Ascending aorta (tissue), 2 donors: Measurements from ENCODE around the gene RECQL5. TPM values are rescaled to one million over a fixed set of nuclear protein-coding genes. Genes with fewer than 3 reads are reported as not detected.
A peak's percentile ranks its signal among the peaks of the same experiment; 100 is the strongest.

Experiments
- DNase-seq, 2 donors: peaks; one replicate each; pipeline ENCODE4 v3.0.0-alpha.2; 2019; ENCODE audit warnings: low spot score in 2 of 2
- H3K27ac ChIP-seq, 2 donors: fragments of 200-600 bp; sonication (generic); one replicate each; pipeline ENCODE4 v1.5.1; 2016 to 2017; ENCODE audit warnings: mild to moderate bottlenecking in 1 of 2
- H3K27me3 ChIP-seq: fragments of 200-600 bp; sonication (generic); one replicate; pipeline ENCODE4 v1.5.1; 2017
- H3K36me3 ChIP-seq, 2 donors: fragments of 200-600 bp; sonication (generic); one replicate each; pipeline ENCODE4 v1.5.1; 2016
- H3K4me1 ChIP-seq, 2 donors: fragments of 200-600 bp; sonication (generic); one replicate each; pipeline ENCODE4 v1.5.1; 2016 to 2017; ENCODE audit warnings: mild to moderate bottlenecking in 1 of 2
- H3K4me3 ChIP-seq, 2 donors: fragments of 200-600 bp; sonication (generic); one replicate each; pipeline ENCODE4 v1.5.1; 2016 to 2017; ENCODE audit warnings: mild to moderate bottlenecking in 1 of 2
- H3K9me3 ChIP-seq, 2 donors: fragments of 200-600 bp; sonication (generic); one replicate each; pipeline ENCODE4 v1.5.1; 2016
- intact Hi-C: fragments of 100-400 bp; cut with DNase I; formaldehyde crosslinking; loops from one replicate; pipeline ENCODE4 v1.15.1; 2023
- total RNA-seq: library from RNA; depleted of rRNA; stranded (reverse); fragments of >200 nt; gene quantifications from one replicate; pipeline ENCODE4 v1.1.0, GENCODE V29; 2016
- TF ChIP-seq, protein P1 (sequence below), 3 experiments: fragments of 200-600 bp in 2 of 3; fragments of 450-650 bp in 1 of 3; sonication (generic) in 2 of 3; IDR thresholded peaks; one replicate each; pipeline ENCODE4 v1.5.1; 2016 to 2019; ENCODE audit warnings: antibody characterized with exemption in 3 of 3, mild to moderate bottlenecking in 1 of 3, moderate library complexity in 1 of 3

Gene RECQL5
- total RNA-seq, 1 donor from 2014 or later = 7.6 TPM

- Histone ChIP-seq H3K27ac (no peak overlapping the region), H3K4me3 (no peak overlapping the region), H3K36me3 (peaks cover 32 to 34% of the 10 kb centered on the region in 2 donors), H3K9me3 (no peaks in the 10 kb centered on the region), H3K27me3 (no peaks in the 10 kb centered on the region), H3K4me1 (peaks cover 5 to 8% of the 10 kb centered on the region in 2 donors)
- intact Hi-C loops = loop anchor here (10.0 kb wide), 1 partner anchor 213 kb away; the partner anchor contains the start of gene TRIM47
- DNase-seq = no peak
- TF ChIP-seq, protein P1, sequence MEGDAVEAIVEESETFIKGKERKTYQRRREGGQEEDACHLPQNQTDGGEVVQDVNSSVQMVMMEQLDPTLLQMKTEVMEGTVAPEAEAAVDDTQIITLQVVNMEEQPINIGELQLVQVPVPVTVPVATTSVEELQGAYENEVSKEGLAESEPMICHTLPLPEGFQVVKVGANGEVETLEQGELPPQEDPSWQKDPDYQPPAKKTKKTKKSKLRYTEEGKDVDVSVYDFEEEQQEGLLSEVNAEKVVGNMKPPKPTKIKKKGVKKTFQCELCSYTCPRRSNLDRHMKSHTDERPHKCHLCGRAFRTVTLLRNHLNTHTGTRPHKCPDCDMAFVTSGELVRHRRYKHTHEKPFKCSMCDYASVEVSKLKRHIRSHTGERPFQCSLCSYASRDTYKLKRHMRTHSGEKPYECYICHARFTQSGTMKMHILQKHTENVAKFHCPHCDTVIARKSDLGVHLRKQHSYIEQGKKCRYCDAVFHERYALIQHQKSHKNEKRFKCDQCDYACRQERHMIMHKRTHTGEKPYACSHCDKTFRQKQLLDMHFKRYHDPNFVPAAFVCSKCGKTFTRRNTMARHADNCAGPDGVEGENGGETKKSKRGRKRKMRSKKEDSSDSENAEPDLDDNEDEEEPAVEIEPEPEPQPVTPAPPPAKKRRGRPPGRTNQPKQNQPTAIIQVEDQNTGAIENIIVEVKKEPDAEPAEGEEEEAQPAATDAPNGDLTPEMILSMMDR (IDR thresholded peaks at IDR 0.05) = no peak
These were observed 5.4 kb downstream of the RECQL5 start for GRCh38 chr17:75661531-75661930.

DNA sequence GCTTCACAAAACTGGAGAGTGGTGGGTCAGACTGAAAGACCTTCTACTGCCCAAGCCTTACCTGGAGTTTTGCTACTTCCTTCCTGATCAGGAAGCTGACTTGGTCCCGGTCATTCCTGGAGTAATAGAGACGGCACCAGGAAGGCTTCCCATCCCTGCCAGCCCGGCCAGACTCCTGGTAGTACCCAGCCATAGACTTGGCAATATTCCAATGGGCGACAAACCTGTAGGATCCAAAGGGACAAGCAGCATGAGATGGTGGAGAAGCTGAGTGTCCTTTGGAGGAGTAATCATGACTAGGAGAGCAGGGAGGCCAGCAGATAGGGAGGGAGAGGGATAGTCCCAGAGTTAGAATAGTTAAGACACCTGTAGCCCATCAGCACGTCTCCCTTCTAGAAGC is 8.7 kb downstream of the RECQL5 start:
- H3K36me3 ChIP-seq = peaks cover 32 to 41% of the 10 kb centered on the region in 2 donors
- no peak overlapping the region for H3K4me3 ChIP-seq
- no peaks in the 10 kb centered on the region for H3K4me1 ChIP-seq
- DNase-seq = no peak
- TF ChIP-seq, protein P1 (IDR thresholded peaks at IDR 0.05) = no peak
- intact Hi-C loops = no loop called here
- H3K27ac ChIP-seq = no peak overlapping the region
- H3K27me3 ChIP-seq = no peaks in the 10 kb centered on the region
- no peaks in the 10 kb centered on the region for H3K9me3 ChIP-seq

DNA sequence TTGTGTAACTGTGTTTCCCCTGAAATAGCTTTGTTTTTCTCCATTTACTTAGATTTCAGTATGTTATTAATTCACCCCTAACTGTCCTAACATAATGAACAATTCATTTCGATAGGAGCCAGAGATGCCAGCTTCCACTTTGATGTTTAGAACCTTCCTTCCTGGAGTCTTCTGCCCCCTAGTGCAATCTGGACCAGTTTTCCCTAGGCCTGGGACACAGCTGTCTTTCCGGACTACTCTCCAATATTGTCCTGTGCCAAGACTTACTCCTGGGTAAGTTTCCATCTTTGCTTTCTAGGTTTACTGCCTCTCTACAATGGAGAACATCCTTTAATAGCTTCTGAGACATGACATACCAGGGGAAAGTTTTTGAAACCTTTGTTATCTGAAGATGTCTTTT is 12.8 kb downstream of the RECQL5 start:
- Histone ChIP-seq H3K9me3 (no peaks in the 10 kb centered on the region), H3K27ac (no peak overlapping the region), H3K36me3 (peaks cover 35 to 44% of the 10 kb centered on the region in 2 donors), H3K4me1 (no peaks in the 10 kb centered on the region), H3K4me3 (no peak overlapping the region), H3K27me3 (no peaks in the 10 kb centered on the region)
- TF ChIP-seq, protein P1 (IDR thresholded peaks at IDR 0.05) = no peak
- intact Hi-C loops = no loop called here
- DNase-seq = no peak

- DNase-seq = no peak
- H3K36me3 ChIP-seq = peaks cover 33 to 47% of the 10 kb centered on the region in 2 donors
These were observed 13.9 kb downstream of the RECQL5 start for GRCh38 chr17:75652934-75653549.

GRCh38 chr17:75652341-75652740 is 14.6 kb downstream of the RECQL5 start:
- Histone ChIP-seq H3K4me3 (no peak overlapping the region), H3K36me3 (peaks cover 30 to 50% of the 10 kb centered on the region in 2 donors), H3K4me1 (no peaks in the 10 kb centered on the region), H3K9me3 (no peaks in the 10 kb centered on the region), H3K27me3 (no peaks in the 10 kb centered on the region), H3K27ac (no peak overlapping the region)
- DNase-seq = no peak
- intact Hi-C loops = no loop called here
- TF ChIP-seq, protein P1 (IDR thresholded peaks at IDR 0.05) = no peak

More at GRCh38 chr17:75652934-75653549, 13.9 kb downstream of the RECQL5 start:
- TF ChIP-seq, protein P1 (IDR thresholded peaks at IDR 0.05) = peak; percentile 23 to 49 (median 30)
- no peak overlapping the region for H3K27ac ChIP-seq
- H3K27me3 ChIP-seq = no peaks in the 10 kb centered on the region
- H3K4me1 ChIP-seq = no peaks in the 10 kb centered on the region
- intact Hi-C loops = no loop called here
- no peaks in the 10 kb centered on the region for H3K9me3 ChIP-seq
- no peak overlapping the region for H3K4me3 ChIP-seq
